ENCODE data around the gene TXLNG. TPM values are rescaled to one million over a fixed set of nuclear protein-coding genes. Genes with fewer than 3 reads are reported as not detected.

The TXLNG gene
- total RNA-seq, 1 experiment from 2014 or later: 31.1 TPM

GRCh38 chrX:16843208-16843909 lies 57.1 kb downstream of the TXLNG start:
- DNase-seq (ENCODE audit: low spot score) (no peak), ATAC-seq (peak; percentile 48; the same call in 1 of the 2 replicates)
- no peaks in the 10 kb centered on the region for H3K27me3 Mint-ChIP-seq (ENCODE audit: low read depth)
- CTCF ChIA-PET: no interaction called here
- no peaks in the 10 kb centered on the region for H3K9me3 Mint-ChIP-seq
- H3K4me1 Mint-ChIP-seq: peaks cover 44% of the 10 kb centered on the region
- H3K27ac Mint-ChIP-seq: peak overlapping the region; percentile 89
- peaks cover 36% of the 10 kb centered on the region for H3K36me3 Mint-ChIP-seq
- H3K4me3 Mint-ChIP-seq: no peak overlapping the region
- TF ChIP-seq USF2 (CRISPR knock-in tag; IDR thresholded peaks at IDR 0.05) (no peak), ZMAT4 (CRISPR knock-in tag; IDR thresholded peaks at IDR 0.05) (no peak), ERG (CRISPR knock-in tag; IDR thresholded peaks at IDR 0.05) (no peak)
- POLR2A ChIA-PET: no interaction called here

- Mint-ChIP-seq H3K4me3 (no peak overlapping the region), H3K9me3 (no peaks in the 10 kb centered on the region), H3K4me1 (peaks cover 25% of the 10 kb centered on the region), H3K27me3 (ENCODE audit: low read depth) (no peaks in the 10 kb centered on the region), H3K27ac (0 out of 2 replicates have a peak overlapping the region, but pooled peaks have one; percentile 45), H3K36me3 (peaks cover 46% of the 10 kb centered on the region)
- no peak for TF ChIP-seq CREM (CRISPR knock-in tag; IDR thresholded peaks at IDR 0.05)
- no peak for TF ChIP-seq GTF2I (CRISPR knock-in tag; conservative IDR thresholded peaks at IDR 0.05)
- TF ChIP-seq ZBTB43 (CRISPR knock-in tag; IDR thresholded peaks at IDR 0.05): no peak
- no peak for TF ChIP-seq FOXP1 (CRISPR knock-in tag; IDR thresholded peaks at IDR 0.05; ENCODE audit: borderline replicate concordance)
- TF ChIP-seq ATF3 (CRISPR knock-in tag; conservative IDR thresholded peaks at IDR 0.05): no peak
- no peak for TF ChIP-seq ATF2 (CRISPR knock-in tag; IDR thresholded peaks at IDR 0.05; ENCODE audit: borderline replicate concordance, low read depth)
- no peak for TF ChIP-seq MLX (CRISPR knock-in tag; IDR thresholded peaks at IDR 0.05)
- TF ChIP-seq NR2C2 (CRISPR knock-in tag; IDR thresholded peaks at IDR 0.05): no peak
- no peak for TF ChIP-seq NR3C1 (CRISPR knock-in tag; conservative IDR thresholded peaks at IDR 0.05; ENCODE audit: low read depth)
- TF ChIP-seq KAT7 (CRISPR knock-in tag; IDR thresholded peaks at IDR 0.05; ENCODE audit: borderline replicate concordance): no peak
- TF ChIP-seq ZNF281 (CRISPR knock-in tag; IDR thresholded peaks at IDR 0.05): no peak
- no peak for TF ChIP-seq TEAD1 (CRISPR knock-in tag; IDR thresholded peaks at IDR 0.05)
- TF ChIP-seq EMX1 (CRISPR knock-in tag; IDR thresholded peaks at IDR 0.05): no peak
- no peak for TF ChIP-seq ZNF232 (CRISPR knock-in tag; IDR thresholded peaks at IDR 0.05)
- TF ChIP-seq IRF2 (CRISPR knock-in tag; IDR thresholded peaks at IDR 0.05; ENCODE audit: borderline replicate concordance, low read depth): no peak
- TF ChIP-seq ZNF263 (CRISPR knock-in tag; IDR thresholded peaks at IDR 0.05; ENCODE audit: low read depth): no peak
- no peak for DNase-seq (ENCODE audit: low spot score)
- ChIA-PET CTCF (no interaction called here), POLR2A (no interaction called here)
- no peak for ATAC-seq
Measured at GRCh38 chrX:16845686-16846085, 59.4 kb downstream of the TXLNG start.

Data from WTC11 (cell line).